GM19099 (cell line): Measurements from ENCODE around the gene GPX6.

Experiments
- POLR2A ChIP-seq: IDR thresholded peaks from 3 replicates; pipeline ENCODE4 v1.6.1; 2011; ENCODE audit warnings: low read depth; ENCODE audit not compliant: insufficient read length; ENCODE audit errors: extremely low read depth

GPX6 gene

GRCh38 chr6:28537065-28537464 lies 21.5 kb upstream of the GPX6 start:
- TF ChIP-seq POLR2A, result no peak

DNA sequence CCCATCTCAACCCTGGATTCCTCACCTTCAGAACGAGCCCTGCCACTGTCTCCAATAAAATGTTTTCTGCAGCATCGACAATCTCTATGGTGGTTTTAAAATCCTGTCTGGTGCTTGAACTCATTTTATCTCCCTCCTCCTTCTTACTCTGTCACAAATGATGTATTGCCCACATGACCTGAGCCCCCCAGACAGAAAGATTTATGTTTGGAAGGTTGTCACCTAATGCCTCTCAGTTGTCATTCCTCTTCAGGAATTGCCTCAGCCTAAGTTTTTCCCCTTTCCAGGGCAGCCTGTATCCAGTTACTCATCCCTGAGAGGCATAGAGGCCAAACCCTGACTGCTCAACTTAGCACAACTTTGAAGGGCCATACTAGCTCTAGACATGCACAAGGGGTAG lies 19.3 kb upstream of the GPX6 start:
- TF ChIP-seq POLR2A, result no peak

DNA sequence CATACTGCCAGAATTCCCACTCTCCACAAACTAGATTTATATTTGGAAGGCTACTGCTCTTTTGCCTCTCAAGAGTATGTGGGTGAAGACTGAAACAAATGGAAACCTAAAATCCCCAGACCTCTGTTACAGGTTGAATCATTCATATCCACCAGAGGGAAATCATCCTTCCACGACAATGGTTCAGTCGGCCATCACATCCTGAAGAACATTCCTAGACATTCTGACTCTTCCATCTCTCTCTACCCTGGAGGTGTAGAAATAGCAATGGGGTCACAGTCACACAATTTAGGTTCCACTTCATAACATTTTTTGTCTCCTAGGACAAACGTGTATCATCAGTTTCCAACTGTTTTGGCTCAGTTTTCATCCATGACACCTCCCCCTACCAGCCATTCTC lies 18.7 kb upstream of the GPX6 start:
- no peak for TF ChIP-seq POLR2A

DNA sequence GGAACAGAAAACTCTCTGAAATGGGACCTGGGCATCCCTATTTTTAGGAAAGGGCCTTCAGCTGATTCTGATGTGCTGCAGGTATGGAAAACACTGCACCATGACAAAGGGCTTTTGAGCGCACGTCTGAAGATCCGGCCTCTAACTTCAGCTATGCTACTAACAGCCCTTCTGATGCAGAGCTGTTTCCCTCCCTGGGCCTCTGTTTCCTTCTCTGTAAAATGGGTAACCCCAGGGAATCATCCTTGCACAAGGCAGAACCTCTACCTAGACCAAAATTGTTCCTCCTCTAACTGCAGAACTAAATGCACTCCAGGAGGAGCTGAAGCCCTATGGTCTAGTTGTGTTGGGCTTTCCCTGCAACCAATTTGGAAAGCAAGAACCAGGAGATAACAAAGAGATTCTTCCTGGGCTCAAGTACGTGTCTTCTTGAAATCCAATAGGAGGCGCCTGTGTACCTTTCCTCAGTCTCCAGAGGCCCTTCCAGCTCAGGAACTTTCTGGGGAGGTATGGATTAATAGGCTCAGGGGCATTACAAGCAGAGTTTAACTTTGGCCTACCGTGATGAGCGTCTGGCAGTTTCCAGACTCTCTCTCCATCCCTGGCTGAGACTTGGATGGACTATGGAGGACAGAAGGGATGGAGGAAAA lies 16.0 kb upstream of the GPX6 start:
- no peak for TF ChIP-seq POLR2A

DNA sequence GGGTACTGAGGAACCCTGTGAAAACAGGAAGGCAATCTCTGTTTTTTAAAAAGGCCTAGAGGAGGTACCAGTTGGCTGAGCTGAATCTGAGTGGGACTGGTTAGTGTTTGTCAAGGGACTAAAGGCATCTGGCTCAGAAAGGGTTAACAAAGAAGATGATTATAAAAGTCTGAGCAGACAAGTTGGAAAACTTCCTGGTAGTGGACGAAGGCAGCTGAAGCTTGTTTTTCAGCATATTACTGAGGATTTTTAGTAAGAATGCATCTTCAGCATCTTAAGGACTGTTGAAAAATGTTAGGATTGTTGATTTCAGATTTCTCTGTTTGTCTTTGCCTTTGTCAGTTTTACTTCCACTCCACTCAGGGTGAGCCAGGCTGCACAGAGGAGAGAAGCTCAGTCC lies 15.2 kb upstream of the GPX6 start:
- TF ChIP-seq POLR2A, result no peak

DNA sequence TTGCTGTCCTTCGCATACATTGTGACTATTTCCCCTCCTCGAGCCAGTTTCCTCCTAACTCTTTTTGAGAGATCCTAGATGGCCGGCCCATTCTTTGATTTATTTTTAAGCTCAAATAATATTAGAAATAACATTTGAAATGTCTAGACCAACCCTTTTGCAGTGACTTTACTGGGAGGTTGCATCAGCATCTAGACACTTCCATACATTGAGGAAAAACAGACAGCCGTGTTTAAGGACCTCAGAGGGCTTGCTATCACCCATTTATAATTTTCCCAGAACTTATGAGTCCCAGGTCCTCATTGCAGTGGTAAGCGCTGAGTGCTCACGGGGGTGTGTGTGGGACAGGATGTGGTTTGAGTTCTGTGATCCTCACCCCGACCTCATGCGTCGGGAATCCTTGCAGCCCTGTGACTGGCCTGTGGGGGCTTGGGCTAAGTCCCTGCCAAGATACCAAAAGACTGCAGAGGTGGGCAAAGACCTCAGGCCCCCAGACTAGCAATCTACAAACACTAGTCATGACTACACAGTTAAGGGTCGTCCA lies 10.0 kb upstream of the GPX6 start, which contains the start of gene GPX5:
Gene GPX5 (plus strand): TSS at position 386 of the 544 bp plus-strand sequence. CDS start 133 bp downstream, at position 519.
- TF ChIP-seq POLR2A, result no peak

- no peak for TF ChIP-seq POLR2A
These were observed 7.6 kb upstream of the GPX6 start for GRCh38 chr6:28523241-28523622.

GRCh38 chr6:28522594-28523240 lies 7.1 kb upstream of the GPX6 start:
- TF ChIP-seq POLR2A, result no peak

GRCh38 chr6:28517964-28518363 lies 2.4 kb upstream of the GPX6 start:
- no peak for TF ChIP-seq POLR2A

GRCh38 chr6:28511628-28512300 lies 3.8 kb downstream of the GPX6 start:
- no peak for TF ChIP-seq POLR2A

DNA sequence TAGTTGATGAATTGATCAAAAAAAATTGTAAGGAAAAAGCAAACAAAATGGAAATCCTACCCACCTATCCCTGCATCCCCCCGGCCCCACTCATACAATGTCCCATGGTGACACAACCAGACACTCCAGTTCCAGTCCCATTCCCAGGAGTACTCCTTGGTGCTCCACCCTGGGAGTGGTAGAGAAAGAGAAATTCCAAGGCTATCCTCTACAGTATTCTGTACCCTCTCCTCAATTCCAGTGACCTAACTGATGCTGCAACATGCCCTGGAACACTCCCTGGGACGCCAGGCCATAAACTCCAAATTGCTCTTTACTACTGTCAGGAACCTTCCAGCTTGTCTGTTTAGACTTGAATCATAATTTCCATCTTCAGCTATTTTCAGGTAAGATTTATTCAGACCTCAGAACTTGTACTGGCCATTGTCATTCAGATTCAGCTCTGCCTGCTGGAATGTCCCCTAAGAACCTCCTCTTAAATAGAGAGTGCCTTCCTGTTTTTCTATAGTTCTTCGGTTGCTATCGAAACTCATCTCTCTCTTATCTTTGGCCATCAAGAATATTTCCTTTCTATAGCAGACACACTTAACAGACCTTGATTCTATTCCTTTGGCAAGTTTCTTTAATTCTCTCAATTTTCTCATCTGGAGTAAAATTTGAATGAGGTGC lies 8.7 kb downstream of the GPX6 start:
- TF ChIP-seq POLR2A, result no peak

GRCh38 chr6:28505733-28506132 lies 9.9 kb downstream of the GPX6 start:
- TF ChIP-seq POLR2A, result no peak

DNA sequence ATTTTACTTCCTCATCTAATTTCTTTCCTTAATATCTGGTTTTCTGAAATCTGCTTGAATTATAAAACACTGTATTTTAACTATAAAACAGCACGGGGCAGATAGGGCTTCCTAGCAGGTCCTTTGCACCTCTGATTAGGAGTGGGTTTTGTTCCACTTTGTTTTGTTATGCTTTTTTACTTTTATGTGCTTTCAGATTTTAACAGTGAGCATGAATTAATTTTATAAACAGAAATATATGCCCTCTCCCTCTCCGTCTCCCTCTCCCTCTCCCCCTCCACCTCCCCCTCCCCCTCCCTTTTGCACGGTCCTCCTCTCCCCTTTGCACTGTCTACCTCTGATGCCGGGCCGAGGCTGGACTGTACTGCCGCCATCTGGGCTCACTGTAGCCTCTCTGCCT lies 14.3 kb downstream of the GPX6 start:
- no peak for TF ChIP-seq POLR2A

- no peak for TF ChIP-seq POLR2A
These were observed 17.7 kb downstream of the GPX6 start for GRCh38 chr6:28497893-28498292.

DNA sequence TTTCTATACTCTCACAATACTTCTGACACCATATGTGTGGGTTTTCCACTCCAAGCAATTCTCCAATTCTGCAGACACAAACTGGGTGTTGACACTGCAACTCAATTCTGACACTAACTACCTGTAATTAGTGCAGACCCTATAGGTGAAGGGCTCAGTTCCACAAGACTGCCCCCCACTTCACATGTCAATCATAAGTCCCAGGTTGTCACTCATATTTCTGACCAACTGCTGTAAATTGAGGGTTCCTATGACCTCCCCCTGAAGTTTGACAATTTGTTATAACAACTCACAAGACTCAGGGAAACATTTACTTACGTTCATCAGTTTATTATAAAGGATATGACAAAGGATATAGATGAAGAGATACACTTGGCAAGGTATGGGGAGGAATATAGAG lies 18.3 kb downstream of the GPX6 start:
- no peak for TF ChIP-seq POLR2A
